SH-SY5Y (cell line): Measurements from ENCODE around the gene SGCA.

Source experiments
- GATA2 ChIP-seq: IDR thresholded peaks from 2 replicates; pipeline ENCODE4 v1.6.1; 2011; ENCODE audit warnings: mild to moderate bottlenecking, low read depth, low read length
- GATA3 ChIP-seq: IDR thresholded peaks from 2 replicates; pipeline ENCODE4 v1.6.1; 2011; ENCODE audit warnings: low read depth, mild to moderate bottlenecking, low read length, moderate library complexity

The SGCA gene

GRCh38 chr17:50165867-50166517, at the start of gene SGCA:
SGCA (plus strand) TSS chr17:50166005; CDS start chr17:50166041, 36 bp downstream.
- TF ChIP-seq GATA3 (no peak), GATA2 (no peak)

- TF ChIP-seq GATA2 (no peak), GATA3 (no peak)
These were observed 48.4 kb upstream of the SGCA start for GRCh38 chr17:50117202-50118051.

- TF ChIP-seq GATA2 = no peak
- TF ChIP-seq GATA3 = no peak
These were observed 47.6 kb upstream of the SGCA start for GRCh38 chr17:50118076-50118827.

DNA sequence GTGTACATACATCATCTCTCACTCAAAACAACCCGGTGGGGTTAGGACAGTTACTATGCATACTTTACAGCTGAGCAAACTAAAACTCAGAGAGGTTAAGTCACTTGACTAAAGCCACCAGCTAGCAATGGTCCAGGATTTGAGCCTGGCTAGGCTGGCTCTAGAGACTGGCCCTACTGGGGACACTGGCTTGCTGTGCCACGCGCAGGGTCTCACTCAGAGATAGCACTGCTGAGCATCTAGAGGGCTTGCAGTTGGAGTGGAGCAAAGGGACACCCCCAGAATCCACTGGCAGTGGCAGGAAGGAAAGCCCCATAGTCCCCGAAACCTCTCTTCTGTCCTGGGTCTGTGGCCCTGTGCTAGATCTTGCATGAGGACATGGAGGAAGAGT, 47.0 kb upstream of the SGCA start:
- TF ChIP-seq GATA3 (no peak), GATA2 (no peak)

GRCh38 chr17:50120475-50121253, 45.1 kb upstream of the SGCA start:
- no peak for TF ChIP-seq GATA2
- no peak for TF ChIP-seq GATA3

GRCh38 chr17:50122945-50123344, 42.9 kb upstream of the SGCA start:
- no peak for TF ChIP-seq GATA2
- no peak for TF ChIP-seq GATA3

DNA sequence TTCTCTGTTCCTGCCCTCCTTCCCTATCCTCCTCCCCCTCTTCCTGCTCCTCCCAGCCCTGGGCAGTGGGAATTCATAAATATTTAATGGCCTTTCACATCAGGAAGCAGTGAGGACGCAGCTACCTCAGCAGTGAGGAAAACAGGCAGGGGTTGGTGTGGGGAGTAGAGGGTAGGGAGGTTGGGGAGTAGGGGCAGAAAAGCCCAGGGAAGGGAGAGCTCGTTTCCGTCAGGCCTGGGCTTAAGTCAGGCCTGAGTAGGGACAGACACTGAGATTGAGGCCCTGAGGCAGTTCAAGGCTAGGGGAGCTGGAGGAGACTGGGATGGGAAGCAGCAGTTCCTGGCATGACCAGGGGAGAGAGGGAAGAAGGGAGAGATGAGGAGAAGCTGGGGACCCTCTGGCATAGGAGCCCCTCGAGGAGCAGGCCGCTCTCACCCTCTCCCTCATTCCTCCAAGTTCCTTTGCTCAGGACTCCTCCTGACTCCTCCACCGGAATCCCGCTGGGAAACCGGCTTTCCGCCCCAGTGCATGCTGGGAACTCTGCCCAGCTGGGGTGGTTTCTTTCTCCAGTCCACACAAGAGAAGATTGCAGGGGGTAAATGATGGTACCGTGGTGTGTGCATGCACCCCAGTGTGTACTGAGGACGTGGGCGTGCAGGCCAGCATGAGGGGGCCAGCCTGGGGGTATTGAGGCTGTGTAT, 42.0 kb upstream of the SGCA start:
- no peak for TF ChIP-seq GATA2
- no peak for TF ChIP-seq GATA3

DNA sequence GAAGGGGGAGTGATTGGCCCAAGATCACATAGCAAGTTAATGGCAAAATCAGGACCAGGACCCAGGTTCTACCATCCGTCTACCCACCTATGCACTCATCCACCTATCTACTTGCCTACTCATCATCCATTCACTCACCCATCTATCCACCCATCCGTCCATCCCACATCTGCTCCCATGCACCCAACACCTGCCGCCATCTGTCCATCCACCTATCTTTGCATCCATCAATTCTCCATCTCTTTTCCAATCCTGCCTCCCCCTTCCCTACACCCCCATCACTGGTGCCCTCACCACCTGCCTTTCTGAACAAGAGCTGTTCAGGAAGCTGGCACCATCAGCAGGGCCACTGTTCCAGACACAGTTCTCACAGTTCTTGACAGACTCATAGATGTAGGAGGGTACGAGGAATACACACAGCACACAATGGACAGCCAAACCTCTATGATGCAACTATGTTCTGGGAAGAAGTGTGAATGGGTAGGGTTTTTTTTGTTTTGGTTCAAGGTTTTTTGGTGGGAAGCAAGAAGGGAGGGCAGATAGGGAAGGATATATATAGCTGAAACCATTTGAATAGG, 40.3 kb upstream of the SGCA start:
- TF ChIP-seq GATA2 (no peak), GATA3 (no peak)

GRCh38 chr17:50127697-50128361, 38.0 kb upstream of the SGCA start:
- no peak for TF ChIP-seq GATA3
- no peak for TF ChIP-seq GATA2

GRCh38 chr17:50128441-50129352, 37.1 kb upstream of the SGCA start:
- TF ChIP-seq GATA3 (no peak), GATA2 (no peak)

- TF ChIP-seq GATA3 (no peak), GATA2 (no peak)
These were observed 36.5 kb upstream of the SGCA start for GRCh38 chr17:50129353-50129727.
